GM12878 (cell line): ENCODE measurements around the gene PRRC2C. TPM values are rescaled to one million over a fixed set of nuclear protein-coding genes. Genes with fewer than 3 reads are reported as not detected.

Experiments used
- BMI1 ChIP-seq: fragments of 450-650 bp; IDR thresholded peaks from 2 replicates; pipeline ENCODE4 v1.6.1; 2016; ENCODE audit warnings: mild to moderate bottlenecking, moderate library complexity, borderline replicate concordance
- CBX5 ChIP-seq: sonication (generic); IDR thresholded peaks from 2 replicates; pipeline ENCODE4 v1.6.1; 2016; ENCODE audit warnings: low read depth, moderate library complexity, mild to moderate bottlenecking, inconsistent platforms
- CHD2 ChIP-seq: IDR thresholded peaks from 2 replicates; pipeline ENCODE4 v1.6.1; 2011; ENCODE audit warnings: low read depth, low read length, improper control_type of control experiment, borderline replicate concordance
- CUX1 ChIP-seq: IDR thresholded peaks from 2 replicates; pipeline ENCODE4 v1.6.1; 2012; ENCODE audit warnings: improper control_type of control experiment, low read depth, low read length; ENCODE audit not compliant: insufficient replicate concordance
- EED ChIP-seq: sonication (generic); IDR thresholded peaks from 2 replicates; pipeline ENCODE4 v1.6.1; 2016; ENCODE audit warnings: antibody characterized with exemption, low read depth
- ESRRA ChIP-seq: IDR thresholded peaks from 2 replicates; pipeline ENCODE4 v1.6.1; 2012; ENCODE audit warnings: mild to moderate bottlenecking, low read length, improper control_type of control experiment
- FOS ChIP-seq: IDR thresholded peaks from 3 replicates; pipeline ENCODE4 v1.6.1; 2011; ENCODE audit warnings: borderline replicate concordance; ENCODE audit not compliant: insufficient read length; ENCODE audit errors: extremely low read depth
- IKZF2 ChIP-seq, 2 experiments: fragments of 450-650 bp; IDR thresholded peaks; 2 replicates each; pipeline ENCODE4 v1.6.1; 2017; ENCODE audit warnings: mild to moderate bottlenecking in 2 of 2, moderate library complexity in 2 of 2
- IRF5 ChIP-seq: fragments of 450-650 bp; IDR thresholded peaks from 2 replicates; pipeline ENCODE4 v1.6.1; 2017; ENCODE audit warnings: borderline replicate concordance
- MEF2B ChIP-seq: fragments of 450-650 bp; IDR thresholded peaks from 2 replicates; pipeline ENCODE4 v1.6.1; 2018; ENCODE audit warnings: mild to moderate bottlenecking, moderate library complexity; ENCODE audit not compliant: partially characterized antibody, poor library complexity, severe bottlenecking
- MYC ChIP-seq: IDR thresholded peaks from 2 replicates; pipeline ENCODE4 v1.6.1; 2011; ENCODE audit warnings: mild to moderate bottlenecking, low read length, moderate library complexity, inconsistent platforms; ENCODE audit not compliant: insufficient read depth, insufficient replicate concordance, insufficient read length, severe bottlenecking
- NR2C2 ChIP-seq: IDR thresholded peaks from 2 replicates; pipeline ENCODE4 v1.6.1; 2011; ENCODE audit warnings: borderline replicate concordance, low read depth; ENCODE audit not compliant: control insufficient read depth, insufficient read length
- PBX3 ChIP-seq: IDR thresholded peaks from 2 replicates; pipeline ENCODE4 v1.6.1; 2011; ENCODE audit warnings: mild to moderate bottlenecking, low read depth, low read length, moderate library complexity; ENCODE audit not compliant: insufficient replicate concordance
- RB1 ChIP-seq: fragments of 450-650 bp; formaldehyde crosslinking; IDR thresholded peaks from 2 replicates; pipeline ENCODE4 v1.6.1; 2017; ENCODE audit warnings: mild to moderate bottlenecking, borderline replicate concordance
- RELA ChIP-seq: fragments of 450-650 bp; IDR thresholded peaks from 2 replicates; pipeline ENCODE4 v1.8.0; 2014; ENCODE audit warnings: borderline replicate concordance; ENCODE audit not compliant: partially characterized antibody
- RELB ChIP-seq: fragments of 450-650 bp; IDR thresholded peaks from 2 replicates; pipeline ENCODE4 v1.6.1; 2017; ENCODE audit warnings: low read depth, mild to moderate bottlenecking, moderate library complexity
- SMARCA5 ChIP-seq: fragments of 450-650 bp; IDR thresholded peaks from 2 replicates; pipeline ENCODE4 v1.6.1; 2017; ENCODE audit warnings: mild to moderate bottlenecking
- USF2 ChIP-seq: IDR thresholded peaks from 2 replicates; pipeline ENCODE4 v1.6.1; 2011; ENCODE audit warnings: low read depth, low read length, improper control_type of control experiment, borderline replicate concordance
- WRNIP1 ChIP-seq: IDR thresholded peaks from 2 replicates; pipeline ENCODE4 v1.6.1; 2011; ENCODE audit warnings: low read depth, low read length, improper control_type of control experiment, borderline replicate concordance
- ZNF622 ChIP-seq: fragments of 450-650 bp; IDR thresholded peaks from 2 replicates; pipeline ENCODE4 v1.6.1; 2017; ENCODE audit warnings: mild to moderate bottlenecking, inconsistent platforms
- polyA plus RNA-seq, 11 experiments: library from polyadenylated mRNA; depleted of rRNA in 4 of 11; unstranded in 6 of 11; stranded (reverse) in 5 of 11; fragments of >200 nt; fragmentation: Nextera tagmentation in 4 of 11; fragmentation: Illumina TruSeq in 1 of 11; extraction: Ambion mirVana in 4 of 11; extraction: Trizol in 1 of 11; gene quantifications; 1 replicate in 1 of 11; 2 replicates in 10 of 11; pipeline versions ENCODE4 v1.2.1 to v1.2.3, GENCODE V29; 2011 to 2016; ENCODE audit warnings: inconsistent platforms in 2 of 11, missing spikeins in 2 of 11, low read depth in 1 of 11
- total RNA-seq, 4 experiments: library from RNA; depleted of rRNA in 3 of 4; stranded (reverse); fragments of >200 nt in 3 of 4; fragmentation: Illumina TruSeq in 1 of 4; extraction: Trizol in 1 of 4; gene quantifications; 2 replicates each; pipeline versions ENCODE4 v1.2.1 to v1.2.3, GENCODE V29; 2013 to 2021

The PRRC2C gene
- total and polyA plus RNA-seq, 10 of the 15 experiments (the other 5 are each of a cell fraction or from before 2014, with no cell fraction given), result 53.4 to 182 (median 91.8) TPM

- TF ChIP-seq PBX3 (peak; percentile 74), RB1 (no peak), RELB (peak; percentile 64), CHD2 (no peak), ESRRA (no peak), FOS (no peak), BMI1 (no peak), EED (no peak), CBX5 (no peak), IRF5 (no peak), ZNF622 (no peak), RELA (no peak), WRNIP1 (no peak), MEF2B (no peak), CUX1 (no peak), NR2C2 (no peak), MYC (no peak), IKZF2 (IDR thresholded peaks at IDR 0.05) (peak; percentile 56 to 78; a peak in 2 of 4 replicates), USF2 (no peak), SMARCA5 (0 out of 2 replicates have a peak, but pooled peaks have one; percentile 13)
These were observed 121.1 kb downstream of the PRRC2C start (continued) for GRCh38 chr1:171606402-171606941.
